ENCODE results near the gene PPP6R3. TPM values are rescaled to one million over a fixed set of nuclear protein-coding genes. Genes with fewer than 3 reads are reported as not detected.

PPP6R3 gene
- total and polyA plus RNA-seq, 2 of the 8 experiments (the other 6 are each of a cell fraction or from before 2014, with no cell fraction given): 44.6 to 150 TPM

DNA sequence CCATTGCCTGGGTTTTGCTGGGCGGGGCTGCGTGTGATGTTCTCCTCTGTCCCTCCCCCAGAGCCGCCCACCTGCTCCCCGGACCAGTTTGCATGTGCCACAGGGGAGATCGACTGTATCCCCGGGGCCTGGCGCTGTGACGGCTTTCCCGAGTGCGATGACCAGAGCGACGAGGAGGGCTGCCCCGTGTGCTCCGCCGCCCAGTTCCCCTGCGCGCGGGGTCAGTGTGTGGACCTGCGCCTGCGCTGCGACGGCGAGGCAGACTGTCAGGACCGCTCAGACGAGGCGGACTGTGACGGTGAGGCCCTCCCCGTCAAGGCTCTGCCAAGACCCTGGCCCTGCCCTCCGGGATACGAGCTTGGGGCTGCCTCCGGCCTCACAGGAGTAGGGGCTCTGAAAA lies 27.0 kb upstream of the PPP6R3 start:
- Histone ChIP-seq H3K18ac (ENCODE audit: extremely low read depth, low read length) (no peak overlapping the region), H3K4me3 (ENCODE audit: extremely low read depth in 1 of 4, insufficient read depth in 2 of 4, low read depth in 3 of 4, low read length in 4 of 4) (no peak overlapping the region), H2BK120ac (replicated peaks; ENCODE audit: low read depth, low read length) (no peak overlapping the region), H3K27ac (ENCODE audit: low read depth, low read length) (no peak overlapping the region), H4K8ac (ENCODE audit: extremely low read depth, insufficient read depth, low read length) (no peak overlapping the region), H3K27me3 (replicated peaks in 1 of 4; ENCODE audit: control insufficient read depth in 3 of 4, extremely low read depth in 1 of 4, insufficient read depth in 3 of 4, low read length in 3 of 4) (no peaks in the 10 kb centered on the region), H2BK5ac (ENCODE audit: low read depth, low read length) (no peak overlapping the region), H2BK20ac (ENCODE audit: low read length) (no peak overlapping the region), H3K79me1 (ENCODE audit: low read depth, low read length) (no peaks in the 10 kb centered on the region), H2BK15ac (ENCODE audit: low read length) (no peak overlapping the region), H3K23me2 (ENCODE audit: low read depth, low read length) (no peaks in the 10 kb centered on the region), H2AK5ac (ENCODE audit: low read depth, low read length) (no peak overlapping the region), H3K9ac (replicated peaks in 1 of 4; ENCODE audit: extremely low read depth in 1 of 4, low read depth in 3 of 4, low read length in 3 of 4) (no peak overlapping the region), H3K4me1 (replicated peaks in 1 of 4; ENCODE audit: control insufficient read depth in 3 of 4, insufficient read depth in 4 of 4, low read length in 3 of 4) (no peaks in the 10 kb centered on the region; a peak in 1 of 7 replicates), H3K79me2 (ENCODE audit: control insufficient read depth in 1 of 2, insufficient read depth in 2 of 2, low read length in 2 of 2) (no peaks in the 10 kb centered on the region), H3K23ac (ENCODE audit: insufficient read length) (no peak overlapping the region), H4K20me1 (replicated peaks in 1 of 2; ENCODE audit: control insufficient read depth in 1 of 2, insufficient read depth in 2 of 2, low read length in 2 of 2) (peaks cover 0 to 6% of the 10 kb centered on the region in 2 experiments), H3K9me3 (ENCODE audit: insufficient read depth in 2 of 2, low read depth in 1 of 2, low read length in 1 of 2) (peaks cover 7 to 8% of the 10 kb centered on the region in 2 experiments; a peak in 3 of 4 replicates), H3K56ac (replicated peaks; ENCODE audit: insufficient read length, low read depth, low read length) (no peak overlapping the region), H4K91ac (replicated peaks; ENCODE audit: insufficient read length, low read length) (no peak overlapping the region), H2BK12ac (ENCODE audit: low read depth, low read length) (no peak overlapping the region), H3K14ac (ENCODE audit: insufficient read length) (no peak overlapping the region), H3K4me2 (ENCODE audit: insufficient read depth in 1 of 2, low read depth in 2 of 2, low read length in 2 of 2) (no peak overlapping the region), H2AFZ (ENCODE audit: low read length) (no peak overlapping the region), H4K5ac (ENCODE audit: insufficient read length, low read depth, low read length) (no peak overlapping the region), H3K4ac (replicated peaks; ENCODE audit: insufficient read length, low read depth, low read length) (no peak overlapping the region), H3K36me3 (ENCODE audit: control insufficient read depth in 2 of 4, insufficient read depth in 4 of 4, low read length in 3 of 4) (peaks cover 2 to 18% (median 13%) of the 10 kb centered on the region in 4 experiments)
- CTCF ChIA-PET (ENCODE audit: partially characterized antibody): no interaction called here
- no peak for FAIRE-seq
- DNase-seq (ENCODE audit: low read depth in 1 of 2, low spot score in 2 of 2): no peak
- POLR2A ChIA-PET (ENCODE audit: partially characterized antibody): no interaction called here
- 96% methylated on average over 20 of the region's 31 CpGs; no CpG with 5 or more reads in 1 of the 2 experiments for WGBS, 2 experiments (ENCODE audit: extremely low coverage in 1 of 2, insufficient coverage in 1 of 2, insufficient read length in 1 of 2, insufficient replicate concordance in 2 of 2, low coverage in 1 of 2, low lambda C conversion rate in 2 of 2, missing lambda C conversion rate in 1 of 2)
- TF ChIP-seq ASH2L (IDR thresholded peaks at IDR 0.05; ENCODE audit: low read length) (no peak), SIN3A (conservative IDR thresholded peaks at IDR 0.05 in 1 of 2, IDR thresholded peaks at IDR 0.05 in 1 of 2; ENCODE audit: low read depth in 1 of 2, low read length in 2 of 2) (no peak), CHD1 (IDR thresholded peaks at IDR 0.05; ENCODE audit: low read depth, low read length) (no peak)
- TF ChIP-seq, protein P1, sequence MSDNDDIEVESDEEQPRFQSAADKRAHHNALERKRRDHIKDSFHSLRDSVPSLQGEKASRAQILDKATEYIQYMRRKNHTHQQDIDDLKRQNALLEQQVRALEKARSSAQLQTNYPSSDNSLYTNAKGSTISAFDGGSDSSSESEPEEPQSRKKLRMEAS (IDR thresholded peaks at IDR 0.05): no peak
